HepG2 (cell line): ENCODE data around the gene TMEM221. TPM values are rescaled to one million over a fixed set of nuclear protein-coding genes. Genes with fewer than 3 reads are reported as not detected.

Source experiments
- IRF1 ChIP-seq: sonication (generic); formaldehyde crosslinking; IDR thresholded peaks from 2 replicates; pipeline ENCODE4 v1.4.0; 2020; ENCODE audit warnings: low read depth, mild to moderate bottlenecking, missing genetic modification reagents
- MTA3 ChIP-seq: sonication (generic); formaldehyde crosslinking; IDR thresholded peaks from 2 replicates; pipeline ENCODE4 v1.4.0; 2020; ENCODE audit warnings: missing genetic modification reagents
- MXI1 ChIP-seq: IDR thresholded peaks from 3 replicates; pipeline ENCODE4 v1.6.1; 2012; ENCODE audit warnings: low read depth, low read length, inconsistent platforms, borderline replicate concordance
- PAWR ChIP-seq: sonication (generic); formaldehyde crosslinking; IDR thresholded peaks from 2 replicates; pipeline ENCODE4 v1.4.0; 2020; ENCODE audit warnings: missing genetic modification reagents, mild to moderate bottlenecking, borderline replicate concordance
- PHB2 ChIP-seq: fragments of 450-650 bp; IDR thresholded peaks from 2 replicates; pipeline ENCODE4 v1.6.1; 2018; ENCODE audit not compliant: partially characterized antibody
- RFX5 ChIP-seq: IDR thresholded peaks from 2 replicates; pipeline ENCODE4 v1.6.1; 2011; ENCODE audit warnings: low read depth, low read length, improper control_type of control experiment
- TGIF2 ChIP-seq: IDR thresholded peaks from 2 replicates; pipeline ENCODE4 v1.6.1; 2016; ENCODE audit warnings: control low read depth, missing compliant biosample characterization
- ZBTB40 ChIP-seq, 2 experiments: fragments of 450-650 bp in 1 of 2; sonication (generic) in 1 of 2; formaldehyde crosslinking in 1 of 2; IDR thresholded peaks; 2 replicates each; pipeline versions ENCODE4 v1.6.1 to v1.8.0; 2016 to 2022; ENCODE audit warnings: antibody characterized with exemption in 1 of 2, mild to moderate bottlenecking in 1 of 2, missing genetic modification reagents in 1 of 2
- ZHX2 ChIP-seq, 2 experiments: sonication (generic) in 1 of 2; formaldehyde crosslinking in 1 of 2; IDR thresholded peaks; 2 replicates each; pipeline versions ENCODE4 v1.6.1 to v1.9.0; 2014 to 2022; ENCODE audit warnings: antibody characterized with exemption in 1 of 2, borderline replicate concordance in 1 of 2, inconsistent platforms in 1 of 2, low read depth in 1 of 2, missing genetic modification reagents in 1 of 2
- ZNF343 ChIP-seq: sonication (generic); formaldehyde crosslinking; IDR thresholded peaks from 2 replicates; pipeline ENCODE4 v1.4.0; 2020; ENCODE audit warnings: mild to moderate bottlenecking, missing genetic modification reagents
- ZNF564 ChIP-seq: sonication (generic); formaldehyde crosslinking; IDR thresholded peaks from 2 replicates; pipeline ENCODE4 v1.8.1; 2023; ENCODE audit warnings: mild to moderate bottlenecking, missing genetic modification reagents
- ZNF784 ChIP-seq: sonication (generic); formaldehyde crosslinking; IDR thresholded peaks from 2 replicates; pipeline ENCODE4 v1.5.1; 2020; ENCODE audit warnings: missing genetic modification reagents, mild to moderate bottlenecking, borderline replicate concordance
- polyA plus RNA-seq, 8 experiments: library from polyadenylated mRNA; depleted of rRNA in 3 of 8; stranded (reverse) in 7 of 8; unstranded in 1 of 8; fragments of >200 nt; fragmentation: Illumina TruSeq in 4 of 8; extraction: Trizol in 4 of 8; gene quantifications; 2 replicates each; pipeline versions ENCODE4 v1.2.1 to v1.2.3, GENCODE V29; 2011 to 2016; ENCODE audit warnings: low read depth in 4 of 8, missing spikeins in 1 of 8, mixed read lengths in 1 of 8; ENCODE audit not compliant: insufficient read depth in 1 of 8
- total RNA-seq, 5 experiments: library from RNA; depleted of rRNA; stranded (reverse); fragments of >200 nt; fragmentation: Illumina TruSeq; extraction: Trizol; gene quantifications; 2 replicates each; pipeline ENCODE4 v1.2.3, GENCODE V29; 2016; ENCODE audit warnings: low read depth in 1 of 5

Gene TMEM221
- total and polyA plus RNA-seq, 2 of the 13 experiments (the other 11 are each of a cell fraction or from before 2014, with no cell fraction given), result 0.33 to 0.77 TPM

- TF ChIP-seq ZHX2 (IDR thresholded peaks at IDR 0.05; ENCODE audit: low read depth), result no peak
- 0 out of 2 replicates have a peak, but pooled peaks have one; percentile 45 for TF ChIP-seq ZHX2 (CRISPR knock-in tag; IDR thresholded peaks at IDR 0.05; ENCODE audit: borderline replicate concordance)
- no peak for TF ChIP-seq MTA3 (CRISPR knock-in tag)
- TF ChIP-seq ZNF564 (CRISPR knock-in tag), result no peak
- TF ChIP-seq PHB2, result no peak
- TF ChIP-seq RFX5, result no peak
- peak; percentile 95 for TF ChIP-seq MXI1
- TF ChIP-seq IRF1 (CRISPR knock-in tag), result no peak
- no peak for TF ChIP-seq ZNF784 (CRISPR knock-in tag)
- no peak; the same call in none of the 2 replicates for TF ChIP-seq TGIF2
- TF ChIP-seq ZNF343, result no peak
- TF ChIP-seq PAWR (CRISPR knock-in tag), result no peak
- TF ChIP-seq ZBTB40 (IDR thresholded peaks at IDR 0.05), result no peak
- TF ChIP-seq ZBTB40 (CRISPR knock-in tag; IDR thresholded peaks at IDR 0.05), result no peak
These were observed 21.1 kb upstream of the TMEM221 start (continued) for GRCh38 chr19:17469481-17470067.
